Stimulated activated CD4-positive, alpha-beta T cell treated with anti-CD3 and anti-CD28 coated beads, Interleukin-1b, Interleukin-23, amount 100 ng/mL, for 48 hours (primary cell): ENCODE measurements around the gene YWHAG.
A peak's percentile ranks its signal among the peaks of the same experiment; 100 is the strongest.
"Not testable (repeated sequence)": the region's sequence is repeated elsewhere in the genome, so short reads cannot be mapped to it uniquely, and the experiment has no call there.

Experiments
- DNase-seq: peaks from one replicate; pipeline ENCODE4 v3.0.0-alpha.2; 2020

The YWHAG gene

GRCh38 chr7:76377186-76377918 lies 18.6 kb upstream of the YWHAG start:
- DNase-seq: no peak

- no peak for DNase-seq
Observed at GRCh38 chr7:76375251-76375650, 16.5 kb upstream of the YWHAG start.

GRCh38 chr7:76372984-76373833 lies 14.4 kb upstream of the YWHAG start:
- no peak for DNase-seq

- DNase-seq: no peak
Observed at GRCh38 chr7:76371396-76371795, 12.6 kb upstream of the YWHAG start.

- no peak for DNase-seq
Observed at GRCh38 chr7:76369018-76369417, 10.2 kb upstream of the YWHAG start.

- no peak for DNase-seq
Observed at GRCh38 chr7:76368190-76368589, 9.4 kb upstream of the YWHAG start.

GRCh38 chr7:76364198-76364584 lies 5.4 kb upstream of the YWHAG start:
- no peak for DNase-seq

- not testable (repeated sequence) for DNase-seq
Observed at GRCh38 chr7:76363754-76364153, 5.0 kb upstream of the YWHAG start.

- no peak for DNase-seq
Observed at GRCh38 chr7:76359978-76360638, 1.3 kb upstream of the YWHAG start.

- peak; percentile 95 for DNase-seq
Observed at GRCh38 chr7:76359111-76359977, 553 bp upstream of the YWHAG start.

- DNase-seq: peak; percentile 45
Observed at GRCh38 chr7:76358011-76358480, 745 bp downstream of the YWHAG start.

GRCh38 chr7:76357475-76358010 lies 1.2 kb downstream of the YWHAG start:
- DNase-seq: no peak

GRCh38 chr7:76356823-76357222 lies 2.0 kb downstream of the YWHAG start:
- no peak for DNase-seq

- no peak for DNase-seq
Observed at GRCh38 chr7:76356115-76356514, 2.7 kb downstream of the YWHAG start.

- no peak for DNase-seq
Observed at GRCh38 chr7:76354981-76355730, 3.6 kb downstream of the YWHAG start.

- DNase-seq: no peak
Observed at GRCh38 chr7:76354516-76354915, 4.3 kb downstream of the YWHAG start.

- no peak for DNase-seq
Observed at GRCh38 chr7:76353744-76354143, 5.0 kb downstream of the YWHAG start.

- DNase-seq: peak; percentile 16
Observed at GRCh38 chr7:76352193-76352592, 6.6 kb downstream of the YWHAG start.

- DNase-seq: no peak
Observed at GRCh38 chr7:76351372-76351771, 7.4 kb downstream of the YWHAG start.

GRCh38 chr7:76349313-76349885 lies 9.4 kb downstream of the YWHAG start:
- DNase-seq: no peak

GRCh38 chr7:76347710-76348109 lies 11.1 kb downstream of the YWHAG start:
- DNase-seq: no peak
